Spleen (tissue), 11 donors: Measurements from ENCODE around the gene PALD1. TPM values are rescaled to one million over a fixed set of nuclear protein-coding genes. Genes with fewer than 3 reads are reported as not detected.
A peak's percentile ranks its signal among the peaks of the same experiment; 100 is the strongest.

ENCODE experiments used
- DNase-seq: peaks from one replicate; pipeline ENCODE4 v3.0.0-alpha.2; 2020
- H3K27ac ChIP-seq, 8 donors: fragments of 200-600 bp; sonication (generic) in 7 of 8; 1 replicate in 4 of 8; 2 replicates in 4 of 8; pipeline versions ENCODE4 v1.5.0 to v1.8.0; 2016 to 2021; ENCODE audit warnings: inconsistent platforms in 4 of 8, mild to moderate bottlenecking in 4 of 8, moderate library complexity in 1 of 8
- H3K27me3 ChIP-seq, 7 donors: fragments of 200-600 bp; sonication (generic) in 6 of 7; replicated peaks in 1 of 7; 1 replicate in 4 of 7; 2 replicates in 3 of 7; pipeline versions ENCODE4 v1.5.0 to v1.8.0; 2016 to 2021; ENCODE audit warnings: inconsistent platforms in 3 of 7, mild to moderate bottlenecking in 1 of 7
- H3K36me3 ChIP-seq, 6 donors: fragments of 200-600 bp; sonication (generic) in 5 of 6; 1 replicate in 4 of 6; 2 replicates in 2 of 6; pipeline versions ENCODE4 v1.5.0 to v1.8.0; 2016 to 2021; ENCODE audit warnings: inconsistent platforms in 2 of 6
- H3K4me1 ChIP-seq, 6 donors: fragments of 200-600 bp; sonication (generic) in 5 of 6; 1 replicate in 3 of 6; 2 replicates in 3 of 6; pipeline versions ENCODE4 v1.5.0 to v1.8.0; 2016 to 2021; ENCODE audit warnings: inconsistent platforms in 3 of 6
- H3K4me3 ChIP-seq, 8 donors: fragments of 200-600 bp; sonication (generic) in 7 of 8; 1 replicate in 4 of 8; 2 replicates in 4 of 8; pipeline versions ENCODE4 v1.5.0 to v1.8.0; 2016 to 2021; ENCODE audit warnings: inconsistent platforms in 4 of 8, mild to moderate bottlenecking in 4 of 8, moderate library complexity in 2 of 8
- H3K9me3 ChIP-seq, 8 donors: fragments of 200-600 bp; sonication (generic) in 7 of 8; 1 replicate in 4 of 8; 2 replicates in 4 of 8; pipeline versions ENCODE4 v1.5.0 to v1.8.0; 2016 to 2021; ENCODE audit warnings: inconsistent platforms in 4 of 8
- CTCF ChIP-seq, 11 experiments: fragments of 200-600 bp in 7 of 11; fragments of 450-650 bp in 4 of 11; sonication (generic) in 4 of 11; IDR thresholded peaks in 8 of 11; conservative IDR thresholded peaks in 3 of 11; 1 replicate in 7 of 11; 2 replicates in 4 of 11; pipeline versions ENCODE4 v1.4.0 to v1.8.0; 2016 to 2021; ENCODE audit warnings: antibody characterized with exemption in 11 of 11, inconsistent platforms in 4 of 11, mild to moderate bottlenecking in 1 of 11
- POLR2A ChIP-seq, 3 donors: fragments of 450-650 bp; IDR thresholded peaks; one replicate each; pipeline ENCODE4 v1.5.1; 2017; ENCODE audit warnings: antibody characterized with exemption in 3 of 3, mild to moderate bottlenecking in 1 of 3
- POLR2AphosphoS5 ChIP-seq, 3 donors: sonication (generic); formaldehyde crosslinking; IDR thresholded peaks; one replicate each; pipeline ENCODE4 v1.5.1; 2017; ENCODE audit warnings: antibody characterized with exemption in 3 of 3
- WGBS, 5 donors: extraction: QIAGEN DNeasy Blood & Tissue Kit in 3 of 5; methylation state at CpG; one replicate each; pipeline versions ENCODE4 v1.1.5 to v1.1.7; 2013 to 2018; 5-methylcytosine and 5-hydroxymethylcytosine counted together
- intact Hi-C: fragments of 100-400 bp; cut with DNase I; formaldehyde crosslinking; loops from one replicate; pipeline ENCODE4 v1.15.0; 2023; ENCODE audit warnings: low total_unique reads
- polyA plus RNA-seq, 3 donors: library from polyadenylated mRNA; stranded (reverse); fragments of 200-250 nt; gene quantifications; one replicate each; pipeline ENCODE4 v1.2.1, GENCODE V29; 2013
- total RNA-seq, 7 donors: library from RNA; depleted of rRNA in 3 of 7; stranded (reverse); fragments of >200 nt in 3 of 7; fragmentation: NEBNext Ultra II Directional in 4 of 7; extraction: Animal tissue kit (Norgen Biotek cat#: 25700) in 4 of 7; gene quantifications; one replicate each; pipeline versions ENCODE4 v1.1.0 to v1.2.1, GENCODE V29; 2016 to 2021
- donor health status: healthy with polysubstance abuse.
- donor health status: DM: no; HTN: no; CAD: no; lungs with moderate emphysema.
- donor health status: DM: no; HTN: no; CAD: no.
- donor health status: Bipolar disorder and iron deficiency.
- donor health status: healthy.
- donor health status: DM: no; HTN: no; CAD: no.
- donor health status: DM: yes; HTN: yes; CAD: no.

The PALD1 gene
- total and polyA plus RNA-seq, 10 donors = 7.7 to 27.8 (median 19.5) TPM

GRCh38 chr10:70494966-70495365 is 16.4 kb downstream of the PALD1 start:
- Histone ChIP-seq H3K9me3 (no peaks in the 10 kb centered on the region), H3K4me3 (peak overlapping the region in 1 of 8 donors; percentile 10), H3K27me3 (no peaks in the 10 kb centered on the region), H3K36me3 (no peaks in the 10 kb centered on the region), H3K4me1 (peaks cover 55 to 100% (median 86%) of the 10 kb centered on the region in 6 donors), H3K27ac (peak overlapping the region; percentile 31 to 77 (median 74))
- intact Hi-C loops = no loop called here
- 16 to 46% (median 26%) methylated on average over 13 of the region's 13 CpGs for WGBS, 5 donors
- TF ChIP-seq POLR2AphosphoS5 (IDR thresholded peaks at IDR 0.05) (peak; percentile 9 to 66 (median 55)), POLR2A (IDR thresholded peaks at IDR 0.05) (no peak), CTCF (IDR thresholded peaks at IDR 0.05 in 8 of 11, conservative IDR thresholded peaks at IDR 0.05 in 3 of 11) (no peak)
- DNase-seq = peak; percentile 87

- DNase-seq = no peak
- H3K4me3 ChIP-seq = no peak overlapping the region
- intact Hi-C loops = no loop called here
- H3K36me3 ChIP-seq = no peaks in the 10 kb centered on the region
- peak overlapping the region in 6 of 8 donors; percentile 31 to 77 (median 74) for H3K27ac ChIP-seq
- 85 to 93% (median 86%) methylated on average over 4 of the region's 4 CpGs for WGBS, 5 donors
- TF ChIP-seq POLR2AphosphoS5 (IDR thresholded peaks at IDR 0.05) (no peak), CTCF (IDR thresholded peaks at IDR 0.05 in 8 of 11, conservative IDR thresholded peaks at IDR 0.05 in 3 of 11) (no peak), POLR2A (IDR thresholded peaks at IDR 0.05) (no peak)
- H3K27me3 ChIP-seq = no peaks in the 10 kb centered on the region
- H3K9me3 ChIP-seq = no peaks in the 10 kb centered on the region
- peaks cover 61 to 100% (median 86%) of the 10 kb centered on the region in 6 donors for H3K4me1 ChIP-seq
Measured at GRCh38 chr10:70495691-70496261, 17.2 kb downstream of the PALD1 start.

- TF ChIP-seq CTCF (IDR thresholded peaks at IDR 0.05 in 8 of 11, conservative IDR thresholded peaks at IDR 0.05 in 3 of 11) = no peak
- no peak for TF ChIP-seq POLR2A (IDR thresholded peaks at IDR 0.05)
- no peak for TF ChIP-seq POLR2AphosphoS5 (IDR thresholded peaks at IDR 0.05)
- H3K27me3 ChIP-seq = no peaks in the 10 kb centered on the region
- H3K9me3 ChIP-seq = no peaks in the 10 kb centered on the region
- intact Hi-C loops = no loop called here
- H3K36me3 ChIP-seq = no peaks in the 10 kb centered on the region
- DNase-seq = no peak
- peak overlapping the region in 3 of 8 donors; percentile 19 to 75 (median 74) for H3K27ac ChIP-seq
- peaks cover 57 to 100% (median 85%) of the 10 kb centered on the region in 6 donors for H3K4me1 ChIP-seq
- no peak overlapping the region for H3K4me3 ChIP-seq
- 74 to 86% (median 78%) methylated on average over 13 of the region's 13 CpGs for WGBS, 5 donors
Measured at GRCh38 chr10:70496341-70497119, 18.0 kb downstream of the PALD1 start.

- no peaks in the 10 kb centered on the region for H3K9me3 ChIP-seq
- H3K36me3 ChIP-seq = no peaks in the 10 kb centered on the region
- no peaks in the 10 kb centered on the region for H3K27me3 ChIP-seq
- H3K4me3 ChIP-seq = no peak overlapping the region
- peaks cover 52 to 94% (median 83%) of the 10 kb centered on the region in 6 donors for H3K4me1 ChIP-seq
- intact Hi-C loops = no loop called here
- no peak overlapping the region for H3K27ac ChIP-seq
- no peak for DNase-seq
- WGBS, 5 donors = 64 to 91% (median 79%) methylated on average over 11 to 13 of the region's 13 CpGs
- TF ChIP-seq POLR2A (IDR thresholded peaks at IDR 0.05) (no peak), POLR2AphosphoS5 (IDR thresholded peaks at IDR 0.05) (no peak)
Measured at GRCh38 chr10:70497120-70497545, 18.6 kb downstream of the PALD1 start.
